GM18498 (cell line): ENCODE data around the gene ATP6V0B.
A peak's percentile ranks its signal among the peaks of the same experiment; 100 is the strongest.

Experiments
- ATAC-seq: cut with Tn5 transposase; IDR thresholded peaks from one replicate; pipeline ENCODE4 v1.9.1; 2021; ENCODE audit warnings: mild to moderate bottlenecking, moderate library complexity; ENCODE audit not compliant: unreplicated experiment

ATP6V0B gene

DNA sequence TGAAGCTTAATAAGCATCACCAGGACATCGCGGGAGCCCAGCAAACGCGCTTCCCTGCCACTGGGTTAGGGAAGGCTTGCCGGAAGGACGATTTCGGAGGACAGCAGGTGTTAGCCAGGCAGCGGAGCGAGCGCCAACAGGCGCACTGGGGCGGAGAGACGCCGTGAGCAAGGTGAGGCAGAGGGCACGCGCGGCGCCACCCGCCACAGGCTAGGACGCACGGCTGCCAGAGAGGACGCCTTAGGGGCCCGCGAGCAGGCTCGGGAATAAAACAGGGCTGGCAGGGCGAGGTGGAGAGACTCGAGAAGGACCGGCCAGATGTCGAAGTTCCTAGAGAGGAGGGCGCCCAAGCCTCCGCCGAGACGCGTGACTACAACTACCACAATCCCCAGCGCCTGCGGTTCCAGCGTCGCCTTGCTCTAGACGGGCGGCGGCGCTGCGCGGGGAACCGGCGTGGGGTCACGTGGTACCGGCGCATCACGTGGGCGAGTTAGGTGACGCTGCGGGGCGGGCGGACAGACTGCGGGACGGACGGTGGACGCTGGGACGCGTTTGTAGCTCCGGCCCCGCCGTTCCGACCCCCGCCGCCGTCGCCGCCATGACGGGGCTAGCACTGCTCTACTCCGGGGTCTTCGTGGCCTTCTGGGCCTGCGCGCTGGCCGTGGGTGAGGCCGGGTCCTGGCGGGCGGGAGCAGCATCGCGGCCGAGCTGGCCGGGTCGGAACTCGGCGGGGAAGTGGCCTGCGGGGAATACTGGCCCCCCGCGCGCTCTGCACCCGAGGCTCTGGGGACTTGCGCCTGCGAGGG lies at the start of gene ATP6V0B:
Gene ATP6V0B, plus strand, starts transcription at position 518 of the 806 bp plus-strand sequence. Its CDS starts 81 bp downstream, at position 599.
- peak; percentile 71 for ATAC-seq

DNA sequence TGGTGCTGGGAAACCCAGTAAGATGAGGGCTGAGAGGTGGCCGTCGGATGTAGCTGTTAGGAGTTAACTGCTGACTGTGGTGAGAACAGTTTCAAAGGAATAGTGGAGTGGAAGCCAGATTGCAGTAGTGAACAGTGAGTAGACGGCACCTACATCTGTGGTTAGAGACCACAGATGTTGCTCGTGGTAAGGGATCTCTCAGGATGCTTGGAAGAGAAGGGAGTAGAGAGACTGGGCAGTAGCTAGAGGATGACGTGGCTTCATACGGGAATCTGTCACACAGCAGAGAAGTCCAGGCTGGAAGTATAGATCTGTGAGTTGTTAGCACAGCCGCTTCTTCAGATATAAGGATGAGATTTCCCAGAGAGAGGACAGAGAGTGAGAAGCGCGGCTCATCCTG lies 48.9 kb upstream of the ATP6V0B start:
- no peak for ATAC-seq

DNA sequence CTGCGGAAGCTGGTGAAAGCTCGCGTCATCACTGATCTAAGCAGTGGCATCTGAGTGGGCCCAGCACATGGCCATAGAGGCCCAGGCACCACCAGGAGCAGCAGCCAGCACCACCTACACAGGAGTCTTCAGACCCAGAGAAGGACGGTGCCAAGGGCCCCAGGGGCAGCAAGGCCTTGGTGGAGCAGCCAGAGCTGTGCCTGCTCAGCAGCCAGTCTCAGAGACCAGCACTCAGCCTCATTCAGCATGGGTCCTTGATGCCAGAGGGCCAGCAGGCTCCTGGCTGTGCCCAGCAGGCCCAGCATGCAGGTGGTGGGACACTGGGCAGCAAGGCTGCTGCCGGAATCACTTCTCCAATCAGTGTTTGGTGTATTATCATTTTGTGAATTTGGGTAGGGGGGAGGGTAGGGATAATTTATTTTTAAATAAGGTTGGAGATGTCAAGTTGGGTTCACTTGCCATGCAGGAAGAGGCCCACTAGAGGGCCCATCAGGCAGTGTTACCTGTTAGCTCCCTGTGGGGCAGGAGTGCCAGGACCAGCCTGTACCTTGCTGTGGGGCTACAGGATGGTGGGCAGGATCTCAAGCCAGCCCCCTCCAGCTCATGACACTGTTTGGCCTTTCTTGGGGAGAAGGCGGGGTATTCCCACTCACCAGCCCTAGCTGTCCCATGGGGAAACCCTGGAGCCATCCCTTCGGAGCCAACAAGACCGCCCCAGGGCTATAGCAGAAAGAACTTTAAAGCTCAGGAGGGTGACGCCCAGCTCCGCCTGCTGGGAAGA lies 44.4 kb upstream of the ATP6V0B start:
- no peak for ATAC-seq

DNA sequence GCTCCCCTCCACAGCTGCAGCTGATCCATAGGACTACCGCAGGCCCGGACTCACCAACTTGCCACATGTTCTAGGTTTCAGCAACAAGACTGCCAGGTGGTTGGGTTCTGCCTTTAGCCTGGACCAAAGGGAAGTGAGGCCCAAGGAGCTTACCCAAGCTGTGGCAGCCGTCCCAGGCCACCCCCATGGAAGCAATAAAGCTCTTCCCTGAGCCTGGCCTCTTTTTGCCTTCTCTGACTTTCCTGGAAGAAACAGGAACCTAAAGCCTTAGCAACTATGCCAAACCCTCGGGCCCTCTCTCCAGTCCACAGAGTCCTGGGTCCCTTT lies 43.8 kb upstream of the ATP6V0B start:
- ATAC-seq = no peak

DNA sequence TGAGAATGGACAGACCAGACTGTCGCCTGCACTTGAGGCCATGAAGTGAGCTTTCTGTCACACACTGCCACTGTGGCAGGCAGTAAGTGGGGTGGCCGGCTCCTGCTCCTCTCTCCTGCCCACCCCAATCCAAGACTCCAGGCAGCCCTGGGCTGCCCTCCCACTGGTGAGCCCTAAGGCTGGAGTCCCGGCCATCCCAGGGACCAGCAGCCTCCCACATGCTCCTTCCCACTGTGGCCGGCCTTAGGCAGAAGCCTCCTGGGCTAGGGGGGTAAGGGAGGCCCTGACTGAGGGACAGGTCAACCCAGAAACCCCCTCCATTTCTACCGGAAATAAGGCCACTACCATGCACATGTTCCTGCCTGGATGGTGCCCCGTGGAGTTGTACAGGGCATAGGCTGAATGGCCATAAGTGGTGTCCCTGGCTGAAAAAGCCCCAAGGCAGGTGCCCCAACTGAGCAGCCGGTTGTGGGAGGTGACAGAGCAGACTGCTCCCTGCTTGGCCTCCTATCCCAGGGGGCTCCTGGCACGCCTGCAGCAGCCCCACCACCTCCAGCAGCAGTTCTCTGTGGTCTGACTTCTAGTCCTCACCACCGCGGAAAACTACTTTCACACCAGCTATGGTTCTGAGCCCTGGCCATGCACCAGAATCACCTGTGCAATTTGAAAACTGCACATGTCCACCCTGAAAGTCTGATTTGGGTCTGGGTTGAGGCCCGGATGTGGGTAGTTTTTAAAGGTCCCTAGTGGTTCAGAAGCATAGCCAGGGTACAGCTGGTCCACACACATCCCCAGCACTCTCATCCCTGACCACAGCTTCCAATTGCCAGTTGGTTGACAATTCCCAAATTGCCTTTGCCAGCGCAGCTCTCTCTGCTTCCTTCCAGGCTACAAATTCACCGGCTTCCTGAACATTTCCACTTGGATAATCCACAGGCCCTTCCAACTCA lies 42.8 kb upstream of the ATP6V0B start:
- no peak for ATAC-seq

DNA sequence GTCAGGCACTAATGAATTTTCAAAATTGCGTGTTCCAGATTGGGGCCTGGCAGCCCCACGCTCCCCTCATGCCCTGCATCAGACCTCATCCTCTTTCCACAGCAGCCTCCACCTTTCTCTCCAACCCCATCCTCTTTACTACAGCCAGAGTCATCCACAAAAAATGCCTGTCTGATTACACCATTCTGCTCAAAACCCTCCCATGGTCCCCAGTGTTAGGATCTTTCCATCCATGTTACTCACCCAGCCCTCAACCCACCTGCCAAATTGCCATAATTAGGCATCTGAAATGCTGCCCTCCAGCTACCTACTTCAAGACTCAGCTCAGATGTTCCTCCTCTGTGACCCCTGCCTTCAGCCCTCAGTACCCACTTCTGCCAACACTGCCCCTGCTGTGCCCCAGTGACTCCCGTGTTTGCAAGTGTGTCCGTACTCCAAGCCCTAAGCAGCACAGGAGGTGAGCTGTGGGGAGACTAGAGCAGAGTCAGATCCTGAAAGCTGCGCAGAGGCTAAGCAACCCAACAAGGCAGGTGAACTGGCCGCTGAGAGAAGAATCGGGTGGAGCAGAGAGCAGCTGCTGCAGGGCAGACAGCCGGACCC lies 41.9 kb upstream of the ATP6V0B start:
- no peak for ATAC-seq

DNA sequence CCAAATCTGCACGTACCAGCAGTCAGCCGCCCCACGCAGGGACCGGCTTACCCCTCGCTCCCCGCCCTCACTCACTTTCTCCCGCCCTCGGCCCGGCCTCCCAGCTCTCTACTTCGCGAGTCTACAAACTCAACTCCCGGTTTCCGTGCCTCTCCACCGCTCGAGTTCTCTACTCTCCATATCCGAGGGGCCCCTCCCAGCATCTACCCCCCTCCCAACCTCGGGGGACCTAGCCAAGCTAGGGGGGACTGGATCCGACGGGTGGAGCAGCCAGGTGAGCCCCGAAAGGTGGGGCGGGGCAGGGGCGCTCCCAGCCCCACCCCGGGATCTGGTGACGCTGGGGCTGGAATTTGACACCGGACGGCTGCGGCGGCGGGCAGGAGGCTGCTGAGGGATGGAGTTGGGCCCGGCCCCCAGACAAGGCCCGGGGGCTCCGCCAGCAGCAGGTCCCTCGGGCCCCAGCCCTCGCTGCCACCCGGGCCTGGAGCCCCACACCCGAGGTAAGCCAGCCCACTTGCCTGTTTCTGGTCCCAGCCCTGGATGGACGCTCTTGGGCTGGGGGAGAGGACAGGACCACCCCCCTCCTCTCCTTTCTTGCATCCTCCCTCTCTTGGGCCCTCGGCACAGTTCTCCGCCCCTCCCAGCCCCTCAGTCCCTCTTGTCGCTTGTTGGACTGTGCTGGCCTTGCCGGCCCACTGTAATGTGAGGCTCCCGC lies 41.2 kb upstream of the ATP6V0B start, which contains the start of gene ARTN:
Gene ARTN, plus strand, starts transcription at position 416 of the 715 bp plus-strand sequence. CDS start 1,856 bp downstream, outside the sequence.
- no peak for ATAC-seq

DNA sequence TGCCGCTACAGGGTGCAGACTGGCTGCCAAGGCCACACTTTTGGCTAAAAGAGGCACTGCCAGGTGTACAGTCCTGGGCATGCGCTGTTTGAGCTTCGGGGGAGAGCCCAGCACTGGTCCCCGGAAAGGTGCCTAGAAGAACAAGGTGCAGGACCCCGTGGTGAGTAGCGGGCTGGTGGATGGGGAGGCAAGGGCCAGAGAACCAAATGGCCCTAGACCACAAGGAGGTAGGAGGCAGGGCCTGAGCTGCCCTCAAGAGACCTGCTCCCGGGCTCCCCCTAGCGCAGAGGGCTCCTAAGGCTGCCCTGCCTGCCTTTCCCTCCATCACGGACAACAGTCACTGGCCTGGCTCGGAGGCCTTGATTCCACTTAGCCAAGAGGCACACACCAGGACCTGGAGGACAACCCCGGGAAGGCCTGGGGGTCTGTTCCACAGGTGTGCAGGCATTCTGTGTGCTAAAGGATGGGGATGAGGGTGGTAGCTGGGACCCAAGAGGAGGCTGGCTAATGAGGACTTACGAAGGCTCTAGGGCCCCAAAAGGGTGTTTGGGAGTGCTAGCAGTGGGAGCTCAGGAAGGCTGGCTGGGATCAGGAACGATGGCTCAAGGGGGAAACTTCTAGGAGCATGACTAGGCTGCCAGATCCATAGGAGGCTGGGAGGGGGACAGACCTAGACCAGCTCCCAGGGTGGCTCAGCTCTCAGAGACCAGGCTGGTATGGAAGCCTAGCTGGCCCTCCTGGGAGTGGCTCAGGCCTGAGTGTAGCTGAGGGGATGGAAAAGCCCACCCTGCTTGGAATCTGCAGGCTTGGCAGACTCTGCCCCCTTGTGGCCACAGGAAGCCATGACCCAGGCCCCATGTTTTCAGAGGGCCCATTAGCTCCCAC lies 40.4 kb upstream of the ATP6V0B start:
- no peak for ATAC-seq

DNA sequence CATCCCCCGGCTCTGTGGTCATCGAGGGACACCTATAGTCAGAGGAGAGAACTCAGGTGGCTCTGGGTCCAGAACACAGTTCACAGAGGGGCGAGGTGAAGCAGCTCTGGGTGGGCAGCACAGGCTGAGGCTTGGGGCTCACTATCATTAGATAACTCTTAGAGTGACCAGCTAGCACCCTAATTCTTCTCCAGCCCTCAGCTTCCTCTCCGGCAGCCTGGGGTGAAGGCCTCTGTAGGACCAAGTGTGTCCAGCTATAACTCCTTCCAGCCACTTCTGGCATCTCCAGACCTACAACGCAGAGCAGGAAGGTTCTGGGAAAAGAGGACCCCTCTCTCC lies 39.8 kb upstream of the ATP6V0B start:
- no peak for ATAC-seq

DNA sequence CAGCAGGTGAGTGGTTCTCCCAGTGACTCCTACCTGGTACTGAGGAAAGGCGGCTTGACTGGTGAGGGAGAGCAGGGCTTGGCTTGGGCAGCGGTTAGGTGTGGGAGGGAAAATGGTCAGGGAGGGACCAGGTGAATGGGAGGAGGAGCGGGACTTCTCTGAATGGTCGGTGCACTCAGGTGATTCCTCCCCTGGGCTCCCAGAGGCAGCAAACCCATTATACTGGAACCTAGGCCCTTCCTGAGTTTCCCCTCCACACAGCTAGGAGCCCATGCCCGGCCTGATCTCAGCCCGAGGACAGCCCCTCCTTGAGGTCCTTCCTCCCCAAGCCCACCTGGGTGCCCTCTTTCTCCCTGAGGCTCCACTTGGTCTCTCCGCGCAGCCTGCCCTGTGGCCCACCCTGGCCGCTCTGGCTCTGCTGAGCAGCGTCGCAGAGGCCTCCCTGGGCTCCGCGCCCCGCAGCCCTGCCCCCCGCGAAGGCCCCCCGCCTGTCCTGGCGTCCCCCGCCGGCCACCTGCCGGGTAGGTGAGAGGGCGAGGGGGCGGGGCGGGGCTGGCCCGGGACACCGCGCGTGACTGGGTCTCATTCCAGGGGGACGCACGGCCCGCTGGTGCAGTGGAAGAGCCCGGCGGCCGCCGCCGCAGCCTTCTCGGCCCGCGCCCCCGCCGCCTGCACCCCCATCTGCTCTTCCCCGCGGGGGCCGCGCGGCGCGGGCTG lies 38.9 kb upstream of the ATP6V0B start:
- no peak for ATAC-seq

DNA sequence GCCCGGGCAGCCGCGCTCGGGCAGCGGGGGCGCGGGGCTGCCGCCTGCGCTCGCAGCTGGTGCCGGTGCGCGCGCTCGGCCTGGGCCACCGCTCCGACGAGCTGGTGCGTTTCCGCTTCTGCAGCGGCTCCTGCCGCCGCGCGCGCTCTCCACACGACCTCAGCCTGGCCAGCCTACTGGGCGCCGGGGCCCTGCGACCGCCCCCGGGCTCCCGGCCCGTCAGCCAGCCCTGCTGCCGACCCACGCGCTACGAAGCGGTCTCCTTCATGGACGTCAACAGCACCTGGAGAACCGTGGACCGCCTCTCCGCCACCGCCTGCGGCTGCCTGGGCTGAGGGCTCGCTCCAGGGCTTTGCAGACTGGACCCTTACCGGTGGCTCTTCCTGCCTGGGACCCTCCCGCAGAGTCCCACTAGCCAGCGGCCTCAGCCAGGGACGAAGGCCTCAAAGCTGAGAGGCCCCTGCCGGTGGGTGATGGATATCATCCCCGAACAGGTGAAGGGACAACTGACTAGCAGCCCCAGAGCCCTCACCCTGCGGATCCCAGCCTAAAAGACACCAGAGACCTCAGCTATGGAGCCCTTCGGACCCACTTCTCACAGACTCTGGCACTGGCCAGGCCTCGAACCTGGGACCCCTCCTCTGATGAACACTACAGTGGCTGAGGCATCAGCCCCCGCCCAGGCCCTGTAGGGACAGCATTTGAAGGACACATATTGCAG lies 38.2 kb upstream of the ATP6V0B start:
- no peak for ATAC-seq

DNA sequence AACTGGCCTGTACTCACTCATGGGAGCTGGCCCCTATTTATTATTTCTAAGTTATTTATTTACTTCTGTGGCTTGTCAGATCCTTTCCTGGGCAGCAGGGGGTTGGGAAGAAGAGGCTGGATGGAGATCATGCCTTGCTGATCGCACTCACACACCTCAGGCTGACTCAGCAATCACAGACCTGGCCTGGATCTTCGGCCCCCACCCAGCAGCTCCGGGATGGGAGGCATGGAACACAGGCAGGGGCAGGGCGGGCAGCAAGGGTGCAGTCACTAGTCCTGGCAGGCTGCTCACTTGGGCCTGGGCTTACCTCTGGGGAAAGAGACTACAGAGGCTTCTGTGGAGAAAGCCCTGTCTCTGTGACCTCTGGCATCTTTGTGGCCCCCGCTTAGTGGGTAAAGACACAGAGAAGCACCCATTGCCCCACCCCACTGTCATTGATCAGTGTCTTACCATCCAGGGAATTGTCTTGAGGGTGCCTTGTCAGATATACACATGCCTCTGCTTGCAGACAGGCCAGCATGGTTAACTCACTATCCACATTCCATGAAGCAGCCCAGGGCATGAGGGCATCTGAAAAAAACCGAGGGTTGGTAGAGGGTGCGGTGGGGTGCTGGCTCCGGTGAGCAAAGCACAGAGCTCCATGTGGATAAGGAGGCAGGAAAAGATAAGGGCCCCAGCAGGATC lies 37.4 kb upstream of the ATP6V0B start:
- ATAC-seq = no peak

DNA sequence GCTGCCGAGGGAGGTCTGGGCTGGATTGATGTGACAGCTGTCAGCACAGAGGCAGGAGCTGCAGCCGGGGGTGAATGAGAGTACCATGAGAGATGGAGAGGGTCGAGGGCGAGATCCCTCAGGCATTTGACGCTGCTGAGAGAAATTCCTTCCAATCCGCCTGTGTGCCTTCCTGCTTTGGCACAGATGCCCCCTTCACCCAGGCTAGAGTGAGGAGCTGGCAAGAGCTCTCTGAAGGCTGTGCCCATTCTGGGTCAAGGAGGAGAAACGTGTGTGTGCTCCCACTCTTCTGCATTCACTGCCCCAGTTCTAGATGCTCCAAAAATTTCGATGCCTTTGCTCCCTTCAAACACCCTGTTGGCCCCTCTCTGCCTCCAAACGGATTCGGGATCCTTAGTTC lies 36.4 kb upstream of the ATP6V0B start:
- no peak for ATAC-seq

DNA sequence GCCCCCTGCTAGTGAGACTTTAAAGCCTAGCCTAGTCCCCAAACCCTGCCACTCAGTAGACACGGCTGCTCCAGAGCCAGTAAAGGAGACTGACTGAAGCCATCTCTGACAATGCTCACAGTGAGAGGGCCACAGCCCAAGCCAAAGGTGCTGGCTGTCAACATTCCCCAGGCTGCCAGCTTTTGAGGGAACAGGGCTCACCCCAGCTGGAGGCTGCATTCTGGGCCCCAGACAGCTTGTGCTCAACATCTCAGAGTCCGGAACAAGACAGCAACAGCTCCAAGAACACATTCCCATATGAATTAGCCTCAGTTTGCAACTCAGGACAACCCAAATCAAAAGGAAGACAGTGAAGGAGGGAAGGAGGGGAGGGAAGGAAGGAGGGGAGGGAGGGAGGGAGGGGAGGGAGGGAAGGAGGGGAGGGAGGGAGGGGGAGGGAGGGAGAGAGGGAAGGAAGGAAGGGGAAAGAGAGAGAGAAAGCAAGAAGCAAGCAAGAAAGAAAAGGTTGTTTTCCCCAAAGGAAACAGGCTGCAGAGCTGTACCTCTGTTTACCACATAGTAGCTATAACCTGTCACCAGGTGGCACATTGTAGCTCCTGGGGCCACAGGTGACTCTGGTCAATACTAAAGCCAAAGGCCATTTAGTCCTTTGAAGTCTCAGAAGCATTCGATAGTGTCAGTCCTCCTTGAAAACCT lies 35.7 kb upstream of the ATP6V0B start:
- no peak for ATAC-seq

DNA sequence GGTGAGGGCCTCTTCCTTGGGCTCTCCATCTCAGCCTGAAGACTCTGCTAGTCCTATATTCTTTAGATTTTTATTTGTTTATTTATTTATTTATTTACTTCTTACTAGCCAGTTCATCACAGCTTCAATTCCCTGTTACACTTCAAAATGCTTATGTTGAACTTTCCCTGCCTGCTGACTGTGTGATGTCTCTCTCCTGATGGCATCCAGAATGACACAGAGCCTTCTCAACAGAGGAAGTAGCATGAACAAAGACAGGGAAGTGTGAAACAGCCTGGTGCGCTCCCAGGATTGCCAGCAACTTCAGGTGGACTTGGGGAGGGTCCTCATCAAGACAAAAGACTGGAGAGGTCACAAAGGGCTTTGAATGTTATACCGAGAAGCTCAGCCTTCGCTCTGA lies 32.3 kb upstream of the ATP6V0B start:
- no peak for ATAC-seq

DNA sequence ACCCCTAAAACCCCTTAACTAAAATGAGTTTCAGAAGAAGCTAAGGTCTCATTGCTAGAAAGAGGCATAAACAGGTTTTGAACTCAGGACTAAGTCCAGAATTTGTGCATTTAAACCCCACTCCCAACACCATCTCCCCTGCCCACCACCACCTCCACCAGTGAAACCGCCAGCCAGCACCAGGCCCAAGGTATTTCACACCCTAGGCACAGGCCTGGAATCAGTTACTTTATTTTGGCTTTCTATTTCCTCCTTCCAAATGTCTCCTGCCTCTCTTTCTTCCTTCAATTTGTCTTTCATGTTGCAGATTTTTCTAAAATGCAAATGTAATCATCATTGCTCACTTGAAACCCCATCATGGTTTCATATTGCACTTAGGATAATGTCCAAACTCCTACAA lies 29.9 kb upstream of the ATP6V0B start:
- ATAC-seq = no peak
